ENCODE measurements around the gene IPO7. TPM values are rescaled to one million over a fixed set of nuclear protein-coding genes. Genes with fewer than 3 reads are reported as not detected.

Gene IPO7
- total RNA-seq, 2 experiments from 2014 or later = 95.9 to 107 TPM

DNA sequence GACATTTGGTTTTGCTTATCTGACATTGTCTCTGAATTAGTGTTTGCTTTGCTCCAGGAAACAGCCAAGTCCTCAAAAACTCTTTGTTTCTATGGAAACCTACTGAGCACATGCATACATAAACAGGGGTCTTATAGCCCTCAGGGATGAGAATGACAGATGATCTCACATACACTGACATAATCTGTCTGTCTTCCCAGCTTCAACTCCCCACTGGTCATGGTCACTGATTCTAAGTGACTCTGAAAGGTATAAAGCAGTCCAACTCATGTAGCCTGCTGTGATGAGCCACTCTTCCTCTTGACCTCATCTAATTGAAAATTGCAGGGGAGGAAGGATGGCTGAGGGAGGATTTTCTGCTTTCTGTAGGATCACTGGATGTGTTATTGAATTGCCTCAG, 89.0 kb downstream of the IPO7 start:
- CTCF ChIA-PET = interaction anchor here (0.7 to 1.7 kb wide), 5 partner anchors 8 to 33 kb away, joined by 3 to 4 read pairs (median 3); partner anchors contain the start of gene ZNF143
- POLR2A ChIA-PET = no interaction called here
- peaks cover 41% of the 10 kb centered on the region for H3K36me3 Mint-ChIP-seq (ENCODE audit: low read depth)

DNA sequence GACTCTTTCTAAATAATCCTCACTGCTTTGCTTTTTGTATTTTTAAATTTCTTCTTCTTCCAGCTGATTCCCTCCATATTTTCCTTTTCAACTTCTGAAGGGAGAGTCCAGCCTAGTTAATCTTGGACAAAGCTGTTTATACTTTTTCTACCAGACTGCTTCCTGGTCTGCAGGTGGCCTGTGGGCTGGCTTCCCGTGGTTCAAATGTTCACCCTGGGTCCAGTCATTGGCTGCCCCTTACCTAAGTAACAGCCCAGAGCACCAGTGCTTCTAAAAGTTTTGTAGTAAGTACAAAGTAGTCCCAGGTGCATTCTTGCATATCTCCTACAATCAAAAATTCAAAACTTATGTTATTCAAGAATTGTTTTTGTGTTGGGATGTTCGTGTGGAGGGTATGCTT, 95.4 kb downstream of the IPO7 start:
- Mint-ChIP-seq H3K27ac (no peak overlapping the region), H3K4me1 (no peaks in the 10 kb centered on the region)
- CTCF ChIA-PET = interaction anchor here (0.7 to 1.5 kb wide), 4 partner anchors 10 to 61 kb away, joined by 3 to 5 read pairs (median 3); partner anchors contain the start of gene ZNF143

More for the DNA sequence above, 89.0 kb downstream of the IPO7 start:
- no peaks in the 10 kb centered on the region for H3K27me3 Mint-ChIP-seq
- no peak overlapping the region for H3K27ac Mint-ChIP-seq
- no peak overlapping the region for H3K4me3 Mint-ChIP-seq
- DNase-seq = no peak
- peaks cover 2% of the 10 kb centered on the region for H3K4me1 Mint-ChIP-seq
- H3K9me3 Mint-ChIP-seq = no peaks in the 10 kb centered on the region

DNA sequence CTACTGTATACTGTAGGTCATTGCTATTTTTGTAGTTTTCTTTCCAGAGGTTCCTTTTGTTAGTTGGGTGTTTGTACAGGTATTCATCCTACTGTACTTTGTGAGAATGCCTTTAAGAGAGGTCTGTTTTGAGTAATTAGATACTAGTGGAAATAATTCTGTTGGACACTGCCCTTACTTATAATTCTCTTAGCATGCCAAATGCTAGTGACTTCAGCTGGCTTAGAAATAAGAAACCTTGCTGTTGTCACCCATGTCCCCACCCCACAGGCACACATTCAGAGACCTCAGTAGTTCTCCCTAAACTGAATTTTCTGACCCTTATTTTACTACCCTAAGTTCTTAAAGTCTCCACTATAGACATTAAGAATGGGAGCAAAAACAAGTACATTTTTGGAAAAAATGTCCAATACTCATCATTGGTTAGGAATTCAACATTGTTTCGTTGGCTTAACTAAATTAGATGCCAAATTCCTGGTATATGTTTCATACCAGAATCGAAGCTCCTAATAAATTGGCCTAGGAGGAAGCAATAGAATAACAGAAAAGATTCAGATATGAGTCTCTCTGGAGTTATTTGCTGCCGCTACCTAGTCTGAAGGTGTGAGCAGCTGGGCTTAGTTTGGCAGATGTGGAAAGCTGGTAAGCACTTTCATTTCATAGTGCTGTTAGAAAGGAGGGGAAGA, 104.8 kb downstream of the IPO7 start:
- Mint-ChIP-seq H3K36me3 (ENCODE audit: low read depth) (peaks cover 22% of the 10 kb centered on the region), H3K4me1 (no peaks in the 10 kb centered on the region), H3K27ac (no peak overlapping the region), H3K9me3 (no peaks in the 10 kb centered on the region), H3K4me3 (no peak overlapping the region), H3K27me3 (no peaks in the 10 kb centered on the region)
- POLR2A ChIA-PET = no interaction called here
- no peak for DNase-seq
- CTCF ChIA-PET = interaction anchor here (1.5 to 1.8 kb wide), 3 partner anchors 10 to 228 kb away, joined by 3 to 5 read pairs (median 4); no protein-coding TSS in a partner anchor

More for the DNA sequence above, 95.4 kb downstream of the IPO7 start:
- Mint-ChIP-seq H3K36me3 (ENCODE audit: low read depth) (peaks cover 37% of the 10 kb centered on the region), H3K9me3 (no peaks in the 10 kb centered on the region), H3K4me3 (no peak overlapping the region), H3K27me3 (no peaks in the 10 kb centered on the region)
- POLR2A ChIA-PET = no interaction called here
- no peak for DNase-seq

DNA sequence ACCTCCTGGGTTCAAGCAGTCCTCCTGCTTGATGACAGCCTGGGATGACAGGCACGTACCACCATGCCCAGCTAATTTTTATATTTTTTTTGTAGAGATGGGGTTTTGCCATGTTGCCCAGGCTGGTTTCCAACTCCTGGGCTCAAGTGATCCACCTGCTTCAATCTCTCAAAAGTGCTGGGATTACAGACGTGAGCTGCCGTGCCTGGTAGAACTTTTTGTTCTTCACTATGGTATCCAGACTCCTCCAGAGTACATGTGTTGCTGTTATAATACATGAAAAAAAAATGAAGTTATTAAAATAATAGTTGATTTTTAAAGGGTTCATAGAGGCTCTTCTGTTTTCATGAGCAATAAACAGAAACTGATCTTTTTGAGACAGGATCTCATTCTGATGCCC, 105.9 kb downstream of the IPO7 start:
- H3K4me1 Mint-ChIP-seq = no peaks in the 10 kb centered on the region
- ChIA-PET CTCF (interaction anchor here (0.7 to 1.8 kb wide), 6 partner anchors 9 to 230 kb away, joined by 3 to 7 read pairs (median 4); no protein-coding TSS in a partner anchor), POLR2A (no interaction called here)
- no peaks in the 10 kb centered on the region for H3K27me3 Mint-ChIP-seq
- H3K4me3 Mint-ChIP-seq = no peak overlapping the region
- no peaks in the 10 kb centered on the region for H3K9me3 Mint-ChIP-seq
- H3K36me3 Mint-ChIP-seq (ENCODE audit: low read depth) = peaks cover 20% of the 10 kb centered on the region
- no peak overlapping the region for H3K27ac Mint-ChIP-seq
- DNase-seq = no peak

DNA sequence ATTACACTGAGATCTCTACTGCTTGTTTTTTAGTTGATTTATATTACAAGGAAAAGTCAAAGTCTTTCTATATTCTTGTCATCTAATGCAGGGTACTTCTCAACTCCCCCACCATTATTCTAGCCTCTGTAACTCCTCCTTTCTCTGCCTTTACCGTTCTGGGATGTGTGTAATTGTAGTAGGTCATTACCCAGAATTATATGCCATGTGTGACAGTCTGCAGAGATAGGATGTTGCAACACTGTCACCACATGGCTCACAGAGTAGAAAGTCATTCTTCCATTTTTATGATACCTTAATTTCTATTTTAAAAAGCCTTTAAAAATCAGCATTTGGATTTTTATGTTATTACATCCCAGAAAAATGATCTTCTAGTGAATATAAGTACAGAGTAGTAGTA, 109.0 kb downstream of the IPO7 start:
- DNase-seq = no peak
- Mint-ChIP-seq H3K27ac (no peak overlapping the region), H3K9me3 (no peaks in the 10 kb centered on the region), H3K4me1 (no peaks in the 10 kb centered on the region), H3K36me3 (ENCODE audit: low read depth) (peaks cover 25% of the 10 kb centered on the region), H3K4me3 (no peak overlapping the region), H3K27me3 (no peaks in the 10 kb centered on the region)
- CTCF ChIA-PET = interaction anchor here (0.9 kb wide), 1 partner anchor 13 kb away, joined by 5 read pairs; no protein-coding TSS in a partner anchor
- POLR2A ChIA-PET = no interaction called here

DNA sequence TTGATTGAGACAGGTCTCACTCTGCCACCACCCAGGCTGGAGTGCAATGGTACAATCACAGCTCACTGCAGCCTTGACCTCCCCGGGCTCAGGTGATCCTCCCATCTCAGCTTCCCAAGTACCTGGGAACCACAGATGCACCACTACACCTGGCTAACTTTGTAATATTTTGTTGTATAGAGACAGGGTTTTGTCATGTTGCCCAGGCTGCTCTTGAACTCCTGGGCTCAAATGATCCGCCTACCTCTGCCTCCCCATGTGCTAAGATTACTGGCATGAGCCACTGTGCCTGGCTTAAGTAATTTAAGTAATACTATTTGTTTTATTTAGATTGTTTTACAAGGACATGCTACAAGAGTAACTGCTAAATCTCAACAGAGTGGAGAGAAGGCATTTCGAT, 109.9 kb downstream of the IPO7 start:
- CTCF ChIA-PET = no interaction called here
- POLR2A ChIA-PET = no interaction called here
- H3K36me3 Mint-ChIP-seq (ENCODE audit: low read depth) = peaks cover 21% of the 10 kb centered on the region

DNA sequence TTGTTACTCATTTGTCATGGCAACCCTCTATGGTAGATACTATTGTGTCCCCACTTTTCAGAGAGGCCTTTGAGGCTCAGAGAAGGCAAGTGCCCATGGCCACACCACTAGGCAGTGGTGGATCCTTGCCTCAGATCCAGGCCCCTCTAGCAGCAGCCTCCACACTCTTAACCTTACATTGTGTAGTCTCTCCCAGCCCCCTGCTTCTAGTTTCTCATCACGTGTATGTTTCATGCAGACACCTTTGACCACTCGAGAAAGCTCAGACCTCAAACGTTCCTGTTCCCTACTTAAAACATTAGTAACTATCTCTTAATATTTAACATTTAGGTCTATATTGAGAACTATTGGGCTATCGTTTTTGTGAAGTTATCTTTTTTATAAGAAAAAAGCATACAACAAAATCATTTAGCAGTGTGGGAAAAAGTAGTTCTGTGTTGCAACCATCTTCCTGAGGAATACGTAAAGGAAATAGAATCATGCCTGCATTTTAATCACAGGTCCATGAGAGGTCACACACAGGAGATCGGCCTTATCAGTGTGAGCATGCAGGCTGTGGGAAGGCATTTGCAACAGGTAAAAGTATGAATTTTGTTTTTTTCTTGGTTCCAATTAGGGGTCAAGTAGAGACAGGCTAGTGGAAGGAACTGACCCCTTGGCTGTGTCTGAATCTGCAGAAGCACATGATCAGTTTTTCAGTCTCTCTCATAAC, 111.5 kb downstream of the IPO7 start:
- no peaks in the 10 kb centered on the region for H3K27me3 Mint-ChIP-seq
- peaks cover 28% of the 10 kb centered on the region for H3K36me3 Mint-ChIP-seq (ENCODE audit: low read depth)
- H3K4me3 Mint-ChIP-seq = no peak overlapping the region
- H3K9me3 Mint-ChIP-seq = no peaks in the 10 kb centered on the region
- ChIA-PET CTCF (interaction anchor here (1.1 to 3.3 kb wide), 2 partner anchors 10 to 11 kb away, joined by 3 to 11 read pairs; no protein-coding TSS in a partner anchor), POLR2A (no interaction called here)
- DNase-seq = no peak
- H3K4me1 Mint-ChIP-seq = no peaks in the 10 kb centered on the region
- H3K27ac Mint-ChIP-seq = peak overlapping the region; percentile 57

More for the DNA sequence above, 109.9 kb downstream of the IPO7 start:
- Mint-ChIP-seq H3K27ac (no peak overlapping the region), H3K9me3 (no peaks in the 10 kb centered on the region), H3K4me1 (no peaks in the 10 kb centered on the region), H3K4me3 (no peak overlapping the region), H3K27me3 (no peaks in the 10 kb centered on the region)
- DNase-seq = no peak

Other genes with a start within 250 kb of the IPO7 start
- 10 to 100 TPM; 70.2 to 93.5 TPM for gene DENND5A, start 119.3 kb upstream of the IPO7 start, total RNA-seq
- 10 to 100 TPM; 32.2 to 36.6 TPM for gene TMEM41B, start 70.1 kb upstream of the IPO7 start, total RNA-seq
- gene ZNF143, start 76.4 kb downstream of the IPO7 start, total RNA-seq = 10 to 100 TPM; 32.1 to 33.2 TPM
- 10 to 100 TPM; 60.5 to 64.2 TPM for gene WEE1, start 189.0 kb downstream of the IPO7 start, total RNA-seq

All from activated CD4-positive, alpha-beta T cell treated with anti-CD3 and anti-CD28 coated beads, Interleukin-2, amount 10 ng/mL, durations not matched to agents 7 days and 5 days (primary cell).